Hematopoietic multipotent progenitor cell treated with erythropoietin and hydrocortisone succinate and interleukin-3 and kit ligand, for 6 days (in vitro differentiated cells): Measurements from ENCODE around the gene LYG2.
"Not testable (repeated sequence)": the region's sequence is repeated elsewhere in the genome, so short reads cannot be mapped to it uniquely, and the experiment has no call there.

Experiments used
- DNase-seq: peaks from one replicate; pipeline ENCODE4 v3.0.0-alpha.2; 2015

LYG2 gene, protein sequence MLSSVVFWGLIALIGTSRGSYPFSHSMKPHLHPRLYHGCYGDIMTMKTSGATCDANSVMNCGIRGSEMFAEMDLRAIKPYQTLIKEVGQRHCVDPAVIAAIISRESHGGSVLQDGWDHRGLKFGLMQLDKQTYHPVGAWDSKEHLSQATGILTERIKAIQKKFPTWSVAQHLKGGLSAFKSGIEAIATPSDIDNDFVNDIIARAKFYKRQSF

DNA sequence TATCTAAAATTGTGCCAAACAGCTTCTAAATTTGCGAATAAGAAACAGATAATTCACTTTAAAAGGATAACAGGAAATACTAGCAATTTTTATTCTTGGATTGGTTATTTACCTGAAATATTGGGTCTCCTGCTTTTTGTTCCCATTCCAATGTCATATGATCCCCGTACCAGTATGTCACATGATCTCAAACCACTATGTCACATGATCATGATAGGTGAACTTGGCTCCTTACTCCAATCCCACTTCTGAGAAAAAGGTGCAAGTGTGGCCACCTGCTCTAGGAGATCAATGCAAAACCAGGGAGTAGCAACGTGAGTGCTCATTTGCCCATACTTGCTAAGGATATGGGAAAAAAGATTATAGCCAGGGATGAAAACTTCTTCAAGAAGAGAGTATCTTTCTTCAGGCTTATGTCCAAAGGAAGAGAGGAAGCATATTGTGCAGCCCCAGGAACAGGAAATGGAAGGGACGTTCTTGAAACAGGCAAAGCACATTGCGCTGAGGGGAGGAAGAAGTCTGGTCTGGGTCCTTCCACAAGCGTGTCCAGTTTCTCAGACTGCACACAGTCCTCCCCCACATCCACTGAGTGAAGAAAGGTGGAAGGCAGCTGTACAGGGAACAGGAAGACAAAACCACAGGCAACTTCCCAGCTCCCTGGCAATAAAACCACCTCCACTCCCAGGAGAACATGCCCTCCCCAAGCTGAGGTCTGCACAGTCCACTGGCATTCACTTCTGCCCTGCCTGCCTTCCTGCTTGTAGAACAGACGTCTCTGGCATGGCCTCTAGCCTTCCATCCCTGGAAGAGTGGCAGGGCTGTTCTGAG lies at the start of gene LYG2:
LYG2 (minus strand) TSS at position 176 of the 828 bp plus-strand sequence. CDS start 1,406 bp downstream, outside the sequence.
- no peak for DNase-seq

GRCh38 chr2:99301097-99301496 lies 45.6 kb upstream of the LYG2 start, which contains the start of gene LYG1:
LYG1 (minus strand) TSS chr2:99301197; CDS start chr2:99295670, 5,527 bp downstream.
- DNase-seq: not testable (repeated sequence)

DNA sequence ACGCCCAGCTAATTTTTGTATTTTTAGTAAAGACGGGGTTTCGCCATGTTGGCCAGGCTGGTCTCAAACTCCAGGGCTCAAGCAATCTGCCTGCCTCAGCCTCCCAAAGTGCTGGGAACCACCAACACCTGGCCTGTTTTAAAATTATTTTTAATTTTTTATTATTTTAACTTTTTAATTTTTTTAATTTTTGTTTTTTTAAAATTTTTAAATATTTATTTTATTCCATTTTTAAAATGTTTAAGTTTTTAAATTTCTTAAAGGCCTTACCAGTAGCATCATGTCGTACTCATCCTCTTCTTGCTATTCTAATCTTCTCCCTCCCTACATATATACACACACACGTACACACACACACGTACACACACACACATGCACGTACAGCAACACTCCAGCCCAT lies 44.1 kb upstream of the LYG2 start:
- DNase-seq: no peak

- no peak for DNase-seq
Observed at GRCh38 chr2:99297994-99298393, 42.5 kb upstream of the LYG2 start.

DNA sequence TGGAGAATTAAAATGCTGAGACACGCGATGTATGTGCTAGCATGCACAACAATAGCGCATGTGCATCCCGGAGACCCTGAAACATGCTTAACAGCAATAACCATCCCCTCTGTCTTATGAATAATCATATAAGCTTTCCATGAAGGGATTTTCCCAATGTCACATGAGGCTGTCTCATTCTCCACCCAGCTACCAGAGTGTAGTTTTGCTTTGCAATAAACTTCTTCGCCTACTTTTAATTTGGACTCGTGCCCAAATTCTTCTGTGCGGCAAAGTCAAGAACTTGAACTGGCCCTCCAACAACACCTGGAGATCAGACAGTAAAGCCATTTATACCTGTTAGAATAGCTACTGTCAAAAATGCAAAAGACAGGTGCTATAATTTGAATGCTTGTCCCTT lies 30.1 kb upstream of the LYG2 start:
- DNase-seq: no peak

- no peak for DNase-seq
Observed at GRCh38 chr2:99279969-99280695, 24.7 kb upstream of the LYG2 start.

- DNase-seq: no peak
Observed at GRCh38 chr2:99278793-99279291, 23.4 kb upstream of the LYG2 start.

DNA sequence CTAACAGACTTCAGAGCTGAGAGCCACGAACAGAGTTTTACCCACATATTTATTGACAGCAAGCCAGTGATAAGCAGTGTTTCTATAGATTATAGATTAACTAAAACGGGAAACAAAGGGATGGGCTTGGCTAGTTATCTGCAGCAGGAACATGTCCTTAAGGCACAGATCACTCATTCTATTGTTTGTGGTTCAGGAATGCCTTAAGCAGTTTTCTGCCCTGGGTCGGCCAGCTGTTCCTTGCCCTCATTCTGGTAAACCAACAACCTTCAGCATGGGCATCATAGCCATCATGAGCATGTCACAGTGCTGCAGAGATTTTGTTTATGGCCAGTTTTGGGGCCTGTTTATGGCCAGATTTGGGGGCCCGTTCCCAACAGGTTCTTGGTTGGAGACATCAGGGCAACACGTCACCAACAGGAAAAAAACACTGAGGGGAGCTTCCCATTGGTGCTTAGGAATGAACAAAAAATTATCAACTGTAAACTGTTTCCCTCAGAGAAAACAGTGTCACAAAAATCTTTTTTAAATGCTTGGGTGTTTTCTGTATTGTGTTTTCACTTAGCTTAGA lies 22.8 kb upstream of the LYG2 start:
- not testable (repeated sequence) for DNase-seq

- DNase-seq: peak; percentile 3
Observed at GRCh38 chr2:99275882-99276281, 20.4 kb upstream of the LYG2 start.

- DNase-seq: no peak
Observed at GRCh38 chr2:99261242-99261641, 5.8 kb upstream of the LYG2 start.

DNA sequence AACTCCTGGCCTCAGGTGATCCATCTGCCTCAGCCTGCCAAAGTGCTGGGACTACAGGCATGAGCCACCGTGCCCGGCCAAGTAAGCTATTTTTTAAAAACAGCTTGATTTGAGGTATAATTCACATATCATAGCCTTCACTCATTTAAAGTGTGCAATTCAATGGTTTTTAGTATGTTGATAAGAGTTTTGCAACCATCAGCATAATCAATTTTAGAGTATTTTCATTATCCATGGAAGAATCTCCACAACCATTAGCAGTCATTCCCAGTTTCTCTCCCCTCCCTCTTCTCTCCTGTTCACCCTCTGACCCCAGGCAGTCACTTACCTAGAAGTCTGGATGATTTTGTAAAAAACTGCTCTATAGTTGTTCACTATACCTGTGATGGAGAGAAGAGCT lies 4.7 kb upstream of the LYG2 start:
- DNase-seq: no peak

- no peak for DNase-seq
Observed at GRCh38 chr2:99259465-99259864, 4.0 kb upstream of the LYG2 start.

- no peak for DNase-seq
Observed at GRCh38 chr2:99256677-99257076, 1.2 kb upstream of the LYG2 start.

GRCh38 chr2:99249951-99250350 lies 5.5 kb downstream of the LYG2 start:
- no peak for DNase-seq

- DNase-seq: no peak
Observed at GRCh38 chr2:99242151-99242550, 13.3 kb downstream of the LYG2 start.

- no peak for DNase-seq
Observed at GRCh38 chr2:99240431-99240830, 15.0 kb downstream of the LYG2 start.

DNA sequence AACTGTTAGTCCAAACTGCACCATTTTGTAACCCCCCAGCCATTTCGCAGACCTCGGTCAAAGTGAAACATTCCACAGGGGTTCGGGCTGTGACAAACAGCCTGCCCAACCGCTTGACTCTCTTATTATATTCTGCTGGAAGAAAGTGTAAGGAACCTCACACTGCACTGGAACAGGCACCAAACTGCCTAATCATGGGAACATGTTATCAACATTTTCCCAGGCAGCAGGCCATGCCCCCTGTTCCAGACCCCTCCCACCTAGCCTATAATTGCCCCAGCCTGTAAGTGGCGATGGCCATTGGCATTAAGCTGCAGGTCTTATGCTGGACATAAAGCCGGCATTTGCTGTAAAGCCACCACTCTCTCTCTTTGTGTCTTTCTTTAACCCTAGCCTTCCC lies 16.9 kb downstream of the LYG2 start:
- DNase-seq: no peak

DNA sequence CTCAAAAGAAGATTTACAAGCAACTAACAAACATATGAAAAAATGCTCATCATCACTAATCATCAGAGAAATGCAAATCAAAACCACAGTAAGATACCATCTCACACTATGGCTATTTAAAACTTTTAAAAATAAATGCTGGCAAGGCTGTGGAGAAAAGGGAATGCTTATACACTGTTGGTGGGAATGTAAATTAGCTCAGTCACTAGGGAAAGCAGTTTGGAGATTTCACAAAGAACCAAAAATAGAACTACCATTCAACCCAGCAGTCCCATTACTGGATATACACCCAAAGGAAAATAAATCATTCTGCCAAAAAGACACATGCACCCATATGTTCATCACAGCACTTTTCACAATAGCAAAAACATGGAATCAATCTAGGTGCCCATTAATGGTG lies 22.3 kb downstream of the LYG2 start:
- DNase-seq: not testable (repeated sequence)

DNA sequence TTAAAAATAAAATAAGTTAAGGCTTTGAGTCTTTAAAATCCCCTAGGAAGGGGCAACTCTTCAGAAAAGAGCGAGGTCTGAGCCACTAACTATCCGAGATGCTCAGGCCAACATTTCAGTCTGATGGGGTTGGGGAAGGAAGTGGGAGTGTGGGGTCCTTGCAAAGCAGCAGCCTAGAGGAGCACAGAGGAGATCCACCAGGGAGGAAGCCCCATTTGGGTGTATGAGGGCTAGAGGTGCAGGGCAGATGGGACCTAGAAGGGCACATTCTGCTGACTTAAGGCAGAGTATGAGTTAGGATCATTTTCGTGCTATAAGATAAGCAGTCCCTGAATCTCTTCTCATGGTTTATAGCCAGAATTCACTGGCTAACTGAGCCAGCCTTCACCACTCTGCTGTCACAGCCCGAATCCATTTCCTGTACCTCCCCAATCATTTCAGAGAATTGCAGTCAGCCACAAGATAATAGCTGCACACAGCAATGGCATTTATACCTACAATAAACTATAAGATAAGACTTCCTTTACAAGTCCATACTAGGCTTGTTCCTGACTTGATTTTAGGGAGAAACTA lies 37.5 kb downstream of the LYG2 start:
- DNase-seq: peak; percentile 36

GRCh38 chr2:99216096-99216495 lies 39.4 kb downstream of the LYG2 start:
- no peak for DNase-seq

DNA sequence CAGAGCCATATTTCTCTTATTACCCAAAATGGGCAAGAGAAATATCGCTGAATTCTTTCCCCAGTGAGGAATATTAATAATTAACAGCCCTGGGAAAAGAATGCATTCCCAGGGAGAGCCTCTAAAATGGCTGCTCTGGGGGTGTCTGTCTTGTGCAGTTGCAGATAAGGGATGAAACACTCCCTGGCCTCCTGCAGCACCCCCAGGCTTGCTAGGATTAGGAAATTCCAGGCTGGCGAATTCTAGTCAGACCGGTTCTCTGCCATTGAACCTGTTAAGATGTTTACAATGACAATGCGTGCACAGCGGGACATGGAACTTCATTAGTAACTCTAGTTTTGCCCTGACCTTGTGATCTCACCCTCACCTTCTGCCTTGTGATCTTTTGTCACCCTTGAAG lies 50.0 kb downstream of the LYG2 start:
- DNase-seq: no peak

- DNase-seq: no peak
Observed at GRCh38 chr2:99201959-99202678, 53.3 kb downstream of the LYG2 start.
